K562 (cell line): ENCODE data around the gene MICAL2. TPM values are rescaled to one million over a fixed set of nuclear protein-coding genes. Genes with fewer than 3 reads are reported as not detected.

Experiments
- ATF1 ChIP-seq, 2 experiments: fragments of 450-650 bp in 1 of 2; IDR thresholded peaks; 2 replicates each; pipeline ENCODE4 v1.6.1; 2016; ENCODE audit warnings: missing compliant biosample characterization in 1 of 2, missing genetic modification characterization in 1 of 2
- DPF2 ChIP-seq: fragments of 450-650 bp; IDR thresholded peaks from 2 replicates; pipeline ENCODE4 v1.6.1; 2016
- FOXK1 ChIP-seq: sonication (generic); formaldehyde crosslinking; IDR thresholded peaks from 2 replicates; pipeline ENCODE4 v1.8.0; 2022; ENCODE audit warnings: missing genetic modification reagents, mild to moderate bottlenecking, borderline replicate concordance
- MAX ChIP-seq: sonication (generic); formaldehyde crosslinking; IDR thresholded peaks from 2 replicates; pipeline ENCODE4 v1.9.0; 2022; ENCODE audit warnings: mild to moderate bottlenecking, missing genetic modification reagents
- MCM7 ChIP-seq, 2 experiments: fragments of 450-650 bp; IDR thresholded peaks; 2 replicates each; pipeline ENCODE4 v1.6.1; 2016 to 2018
- MNT ChIP-seq, 2 experiments: fragments of 450-650 bp; conservative IDR thresholded peaks; 2 replicates each; pipeline ENCODE4 v1.6.1; 2017; ENCODE audit warnings: mild to moderate bottlenecking in 2 of 2, moderate library complexity in 2 of 2
- MTA2 ChIP-seq: fragments of 450-650 bp; IDR thresholded peaks from 2 replicates; pipeline ENCODE4 v1.6.1; 2016; ENCODE audit warnings: low read depth
- MTA3 ChIP-seq: fragments of 450-650 bp; formaldehyde crosslinking; IDR thresholded peaks from 2 replicates; pipeline ENCODE4 v1.6.1; 2017; ENCODE audit warnings: mild to moderate bottlenecking, borderline replicate concordance
- PHB ChIP-seq: fragments of 250-450 bp; sonication (Bioruptor Pico); IDR thresholded peaks from 2 replicates; pipeline ENCODE4 v1.5.0; 2021
- PHB2 ChIP-seq: fragments of 450-650 bp; IDR thresholded peaks from 2 replicates; pipeline ENCODE4 v1.6.1; 2017; ENCODE audit warnings: low read depth
- PKNOX1 ChIP-seq: fragments of 450-650 bp; IDR thresholded peaks from 2 replicates; pipeline ENCODE4 v1.6.1; 2016
- RNF219 ChIP-seq: fragments of 250-450 bp; sonication (Bioruptor Pico); IDR thresholded peaks from 2 replicates; pipeline ENCODE4 v1.5.0; 2022; ENCODE audit warnings: mild to moderate bottlenecking
- SIN3B ChIP-seq: fragments of 450-650 bp; IDR thresholded peaks from 2 replicates; pipeline ENCODE4 v1.6.1; 2017; ENCODE audit warnings: low read depth, mild to moderate bottlenecking, moderate library complexity
- TEAD4 ChIP-seq, 2 experiments: sonication (generic) in 1 of 2; formaldehyde crosslinking in 1 of 2; IDR thresholded peaks; 2 replicates each; pipeline versions ENCODE4 v1.6.1 to v1.8.0; 2012 to 2022; ENCODE audit warnings: borderline replicate concordance in 1 of 2, inconsistent platforms in 1 of 2, low read length in 1 of 2, mild to moderate bottlenecking in 1 of 2, missing genetic modification reagents in 1 of 2
- THAP7 ChIP-seq: fragments of 250-450 bp; sonication (Bioruptor Pico); IDR thresholded peaks from 2 replicates; pipeline ENCODE4 v1.5.0; 2021
- ZC3H11A ChIP-seq: IDR thresholded peaks from 2 replicates; pipeline ENCODE4 v1.6.1; 2012; ENCODE audit warnings: low read depth, low read length, improper control_type of control experiment
- ZNF431 ChIP-seq: sonication (generic); formaldehyde crosslinking; IDR thresholded peaks from 2 replicates; pipeline ENCODE4 v1.8.0; 2022; ENCODE audit warnings: mild to moderate bottlenecking, missing genetic modification reagents
- ZNF592 ChIP-seq: fragments of 450-650 bp; IDR thresholded peaks from 2 replicates; pipeline ENCODE4 v1.6.1; 2017; ENCODE audit warnings: antibody characterized with exemption, mild to moderate bottlenecking
- polyA plus RNA-seq, 8 experiments: library from polyadenylated mRNA; depleted of rRNA in 4 of 8; stranded (reverse) in 5 of 8; unstranded in 3 of 8; fragments of >200 nt; fragmentation: Nextera tagmentation in 2 of 8; fragmentation: Illumina TruSeq in 1 of 8; extraction: Ambion mirVana in 2 of 8; extraction: Trizol in 1 of 8; gene quantifications; 2 replicates each; pipeline versions ENCODE4 v1.2.1 to v1.2.3, GENCODE V29; 2011 to 2014; ENCODE audit warnings: inconsistent platforms in 1 of 8, missing spikeins in 1 of 8
- total RNA-seq, 7 experiments: library from RNA; depleted of rRNA in 6 of 7; stranded (reverse); fragments of >200 nt in 6 of 7; fragmentation: Illumina TruSeq in 2 of 7; extraction: Trizol in 2 of 7; gene quantifications; 2 replicates each; pipeline versions ENCODE4 v1.2.1 to v1.2.3, GENCODE V29; 2011 to 2021; ENCODE audit warnings: low replicate concordance in 1 of 7

The MICAL2 gene
- total and polyA plus RNA-seq, 9 of the 15 experiments (the other 6 are each of a cell fraction or from before 2014, with no cell fraction given): 4.7 to 64.2 (median 33.6) TPM

- TF ChIP-seq ZNF431 (CRISPR knock-in tag) (peak; percentile 88), RNF219 (no peak), PHB (CRISPR knock-in tag) (no peak), MTA3 (peak; percentile 70; the same call in 1 of the 2 replicates), MTA2 (peak; percentile 82), ATF1 (CRISPR knock-in tag; IDR thresholded peaks at IDR 0.05) (no peak), ATF1 (tag; IDR thresholded peaks at IDR 0.05) (no peak; the same call in 1 of the 2 replicates), TEAD4 (IDR thresholded peaks at IDR 0.05; ENCODE audit: low read length) (peak; percentile 91), TEAD4 (CRISPR knock-in tag; IDR thresholded peaks at IDR 0.05; ENCODE audit: borderline replicate concordance) (no peak), ZC3H11A (no peak), MAX (CRISPR knock-in tag) (peak; percentile 73; the same call in 1 of the 2 replicates), ZNF592 (peak; percentile 81), PKNOX1 (no peak), MNT (conservative IDR thresholded peaks at IDR 0.05) (peak in 1 of 2 experiments; percentile 37; a peak in 2 of 4 replicates), PHB2 (0 out of 2 replicates have a peak, but pooled peaks have one; percentile 29), FOXK1 (CRISPR knock-in tag) (peak; percentile 66; the same call in 1 of the 2 replicates), DPF2 (peak; percentile 85), THAP7 (CRISPR knock-in tag) (no peak), SIN3B (no peak), MCM7 (IDR thresholded peaks at IDR 0.05) (no peak)
Measured at GRCh38 chr11:12192794-12193514, 82.6 kb downstream of the MICAL2 start (continued).
